G401 (cell line): ENCODE data around the gene EZR. TPM values are rescaled to one million over a fixed set of nuclear protein-coding genes. Genes with fewer than 3 reads are reported as not detected.
"Not testable (repeated sequence)": the region's sequence is repeated elsewhere in the genome, so short reads cannot be mapped to it uniquely, and the experiment has no call there.

Source experiments
- DNase-seq: peaks from one replicate; pipeline ENCODE4 v3.0.0-alpha.2; 2015; ENCODE audit warnings: low spot score
- in situ Hi-C: cut with HindIII; loops from 2 replicates; pipeline ENCODE4 v1.10.0; 2016; ENCODE audit warnings: low sequenced_read_pairs, mixed read lengths
- total RNA-seq: library from RNA; depleted of rRNA; stranded (reverse); fragments of >200 nt; shearing (Covaris generic); gene quantifications from 2 replicates; pipeline ENCODE4 v1.2.3, GENCODE V29; 2014

The EZR gene
- total RNA-seq, 1 experiment from 2014 or later = 261 TPM

GRCh38 chr6:158847012-158847529, 27.9 kb upstream of the EZR start:
- in situ Hi-C loops = no loop called here
- DNase-seq = no peak

- in situ Hi-C loops = no loop called here
- DNase-seq = no peak
Measured at GRCh38 chr6:158843751-158844683, 24.8 kb upstream of the EZR start.

GRCh38 chr6:158841358-158841757, 22.2 kb upstream of the EZR start:
- in situ Hi-C loops = no loop called here
- DNase-seq = no peak

- in situ Hi-C loops = no loop called here
- no peak for DNase-seq
Measured at GRCh38 chr6:158840465-158840864, 21.3 kb upstream of the EZR start.

GRCh38 chr6:158839796-158840195, 20.6 kb upstream of the EZR start:
- no peak for DNase-seq
- in situ Hi-C loops = no loop called here

- DNase-seq, in situ Hi-C loops: not testable (repeated sequence)
Measured at GRCh38 chr6:158838790-158839189, 19.6 kb upstream of the EZR start.

- no peak for DNase-seq
- in situ Hi-C loops = no loop called here
Measured at GRCh38 chr6:158837684-158838625, 18.8 kb upstream of the EZR start.

- in situ Hi-C loops = no loop called here
- no peak for DNase-seq
Measured at GRCh38 chr6:158836625-158837311, 17.6 kb upstream of the EZR start.

- no peak for DNase-seq
- in situ Hi-C loops = no loop called here
Measured at GRCh38 chr6:158835616-158836221, 16.6 kb upstream of the EZR start.

- peak; percentile 44 for DNase-seq
- in situ Hi-C loops = no loop called here
Measured at GRCh38 chr6:158834675-158835385, 15.7 kb upstream of the EZR start.

- DNase-seq, in situ Hi-C loops: not testable (repeated sequence)
Measured at GRCh38 chr6:158832807-158833206, 13.6 kb upstream of the EZR start.

GRCh38 chr6:158832026-158832425, 12.9 kb upstream of the EZR start:
- in situ Hi-C loops = no loop called here
- no peak for DNase-seq

GRCh38 chr6:158831571-158831970, 12.4 kb upstream of the EZR start:
- in situ Hi-C loops = no loop called here
- DNase-seq = no peak

GRCh38 chr6:158830736-158831135, 11.6 kb upstream of the EZR start:
- in situ Hi-C loops = no loop called here
- no peak for DNase-seq

GRCh38 chr6:158828807-158829206, 9.6 kb upstream of the EZR start:
- no peak for DNase-seq
- in situ Hi-C loops = no loop called here

GRCh38 chr6:158826819-158827501, 7.8 kb upstream of the EZR start:
- DNase-seq = no peak
- in situ Hi-C loops = no loop called here

- no peak for DNase-seq
- in situ Hi-C loops = no loop called here
Measured at GRCh38 chr6:158825951-158826306, 6.8 kb upstream of the EZR start.
